Stimulated activated CD8-positive, alpha-beta memory T cell treated with anti-CD3 and anti-CD28 coated beads, Interleukin-12 subunit alpha, Interleukin-12 subunit beta, amount 100 ng/mL, for 1 hour (primary cell): Measurements from ENCODE around the gene DDX31.
A peak's percentile ranks its signal among the peaks of the same experiment; 100 is the strongest.
"Not testable (repeated sequence)": the region's sequence is repeated elsewhere in the genome, so short reads cannot be mapped to it uniquely, and the experiment has no call there.

Experiments
- DNase-seq: peaks from one replicate; pipeline ENCODE4 v3.0.0-alpha.2; 2020; ENCODE audit warnings: low read depth

DDX31 gene

DNA sequence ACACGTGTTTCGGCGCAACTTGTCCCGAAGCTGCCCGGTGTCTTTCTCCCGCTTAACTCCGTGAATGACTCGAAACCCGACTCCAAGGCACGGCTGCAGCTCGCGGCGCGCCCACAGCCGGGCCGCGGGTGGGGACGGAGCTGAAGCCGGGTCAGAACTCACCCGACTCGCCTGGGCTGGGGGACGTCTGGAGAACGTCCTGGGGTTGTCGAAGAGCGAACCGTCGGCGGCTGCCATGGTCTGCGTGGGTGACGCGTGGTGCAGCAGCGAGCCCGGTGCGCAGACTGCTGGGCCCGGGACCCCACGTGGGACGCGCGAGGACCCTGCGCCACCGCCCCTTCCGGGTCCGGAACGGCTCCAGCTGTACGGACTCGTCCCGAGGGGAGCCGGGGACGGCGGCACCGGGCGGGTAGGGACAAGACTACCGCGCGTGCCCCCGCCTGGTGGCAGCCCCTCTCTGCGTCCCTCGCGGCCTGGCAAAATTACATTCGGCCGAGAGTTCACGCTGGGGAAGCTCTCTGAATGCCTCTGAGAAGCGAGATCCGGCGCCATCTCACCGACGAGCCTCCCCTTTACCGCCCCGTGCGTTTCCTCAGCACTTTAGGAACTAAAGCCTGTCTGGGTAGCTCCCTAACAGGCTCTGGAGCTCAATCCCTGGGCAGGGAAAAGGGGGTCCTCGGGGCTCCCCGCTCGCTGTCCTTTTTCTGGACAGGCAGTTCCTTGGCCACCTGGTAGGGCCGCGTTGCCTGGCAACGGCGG, at the start of gene DDX31:
Gene DDX31, minus strand, starts transcription at position 286 of the 759 bp plus-strand sequence. Its CDS starts 49 bp downstream, at position 237.
- DNase-seq: peak; percentile 81

DNA sequence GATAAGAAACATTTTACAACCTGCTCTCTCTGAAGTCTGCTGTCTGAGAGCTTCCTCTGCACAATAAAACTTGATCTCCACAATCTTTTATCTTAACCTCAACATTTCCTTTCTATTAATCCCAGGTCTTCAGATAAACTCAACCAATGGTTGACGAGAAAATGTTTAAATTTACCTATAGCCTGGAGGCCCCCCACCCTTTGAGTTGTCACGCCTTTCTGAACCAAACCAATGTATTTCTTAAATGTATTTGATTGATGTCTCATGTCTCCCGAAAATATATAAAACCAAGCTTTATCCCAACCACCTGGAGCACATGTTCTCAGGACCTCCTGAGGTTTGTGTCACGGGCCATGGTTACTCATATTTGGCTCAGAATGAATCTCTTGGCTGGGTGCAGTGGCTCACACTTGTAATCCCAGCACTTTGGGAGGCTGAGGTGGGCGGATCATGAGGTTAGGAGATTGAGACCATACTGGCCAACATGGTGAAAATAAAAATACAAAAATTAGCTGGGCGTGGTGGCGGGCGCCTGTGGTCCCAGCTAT, 48.7 kb upstream of the DDX31 start:
- DNase-seq: not testable (repeated sequence)

GRCh38 chr9:132717326-132717945, 47.7 kb upstream of the DDX31 start:
- no peak for DNase-seq

DNA sequence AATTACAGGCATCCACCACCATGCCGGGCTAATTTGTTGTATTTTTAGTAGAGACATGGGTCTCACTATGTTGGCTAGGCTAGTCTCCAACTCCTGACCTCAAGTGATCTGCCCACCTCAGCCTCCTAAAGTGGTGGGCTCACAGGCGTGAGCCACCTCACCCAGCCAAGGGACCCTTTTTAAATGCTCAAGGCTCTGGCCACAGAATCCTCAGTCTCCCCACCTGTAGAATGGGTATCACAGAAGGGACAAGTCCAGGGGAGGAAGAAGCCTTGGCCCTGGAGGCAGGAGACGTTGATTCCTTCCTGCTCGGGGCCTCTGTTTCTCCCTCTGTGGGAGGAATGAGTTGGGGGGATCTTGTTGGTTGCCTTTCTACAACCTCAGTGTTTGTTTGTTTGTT, 46.2 kb upstream of the DDX31 start:
- DNase-seq: no peak

GRCh38 chr9:132712753-132713152, 43.0 kb upstream of the DDX31 start:
- no peak for DNase-seq

- DNase-seq: no peak
Observed at GRCh38 chr9:132711846-132712245, 42.1 kb upstream of the DDX31 start.

DNA sequence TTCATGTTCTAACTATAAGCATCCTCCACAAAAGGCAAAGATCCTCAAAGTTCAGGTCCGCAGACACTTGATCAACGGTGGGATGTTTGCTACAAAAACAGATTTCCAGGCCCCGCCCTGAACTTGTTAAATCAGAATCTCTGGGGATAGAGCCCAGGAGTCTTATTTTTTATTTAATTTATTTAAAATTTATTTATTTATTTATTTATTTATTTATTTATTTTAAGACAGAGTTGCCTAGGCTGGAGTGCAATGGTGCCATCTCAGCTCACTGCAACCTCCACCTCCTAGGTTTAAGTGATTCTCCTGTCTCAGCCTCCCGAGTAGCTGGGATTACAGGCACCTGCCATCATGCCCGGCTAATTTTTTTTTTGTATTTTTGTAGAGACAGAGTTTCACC, 41.4 kb upstream of the DDX31 start:
- DNase-seq: not testable (repeated sequence)

DNA sequence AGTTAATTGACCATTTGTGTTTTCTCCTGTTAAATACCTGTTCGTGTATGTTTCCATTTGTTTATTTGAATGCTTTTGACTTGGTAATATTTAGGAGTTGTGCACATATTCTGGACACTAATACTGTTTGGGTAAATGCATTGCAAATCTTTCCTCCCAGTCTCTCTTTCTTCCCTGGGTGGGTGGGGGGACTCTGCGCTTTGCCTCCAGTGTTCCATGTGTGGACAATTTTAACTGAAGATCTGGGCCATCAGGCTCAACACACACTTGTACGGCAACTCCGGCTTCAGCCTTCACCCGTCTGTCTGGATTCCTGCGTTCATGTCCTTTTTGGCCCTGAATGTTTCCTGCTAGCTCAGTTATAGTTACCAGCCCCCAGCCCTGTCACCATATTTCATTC, 40.5 kb upstream of the DDX31 start:
- no peak for DNase-seq

- no peak for DNase-seq
Observed at GRCh38 chr9:132708769-132709430, 39.1 kb upstream of the DDX31 start.

DNA sequence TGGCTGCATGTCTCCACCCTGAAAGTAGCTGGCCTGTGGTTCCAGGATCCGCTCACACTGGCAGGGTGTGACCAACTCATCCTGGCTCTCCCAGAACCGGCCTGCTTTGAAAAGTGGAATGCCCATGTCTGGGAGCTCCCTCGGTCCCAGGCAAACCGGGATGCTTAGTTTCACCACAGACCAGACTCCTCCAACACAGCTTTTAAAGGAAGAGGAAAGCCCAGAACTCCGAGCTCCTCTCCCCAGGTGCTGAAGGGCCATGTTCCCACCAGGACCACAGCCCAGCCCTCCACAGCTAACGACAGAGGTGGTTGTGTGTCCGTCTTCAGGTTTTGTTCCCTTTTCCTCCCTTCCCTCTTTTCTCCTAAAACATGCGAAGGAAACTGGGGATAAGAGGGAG, 38.5 kb upstream of the DDX31 start:
- no peak for DNase-seq

DNA sequence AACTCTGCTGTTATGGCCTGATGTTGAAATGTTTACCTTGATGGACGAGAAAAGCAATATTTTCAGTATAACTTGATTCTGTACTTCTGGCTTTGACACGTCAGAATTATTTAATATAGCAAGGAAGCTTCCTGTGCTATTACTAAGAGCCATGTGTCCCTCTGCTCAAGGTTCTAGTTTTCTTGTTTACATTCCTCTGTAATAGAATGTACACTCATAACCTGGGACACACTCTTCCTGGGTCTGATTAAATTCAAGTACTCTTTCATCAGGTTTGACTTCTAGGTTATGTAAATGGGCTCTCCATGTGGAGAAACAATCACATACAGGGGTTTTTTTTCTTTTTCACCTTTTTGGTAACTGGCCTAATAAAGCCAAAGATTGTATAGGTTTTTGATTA, 33.6 kb upstream of the DDX31 start:
- no peak for DNase-seq

GRCh38 chr9:132702254-132702653, 32.5 kb upstream of the DDX31 start:
- no peak for DNase-seq

- no peak for DNase-seq
Observed at GRCh38 chr9:132699956-132700355, 30.2 kb upstream of the DDX31 start.

- DNase-seq: no peak
Observed at GRCh38 chr9:132698989-132699388, 29.2 kb upstream of the DDX31 start.

GRCh38 chr9:132697230-132697629, 27.4 kb upstream of the DDX31 start:
- DNase-seq: no peak

- DNase-seq: peak; percentile 2
Observed at GRCh38 chr9:132694144-132694543, 24.4 kb upstream of the DDX31 start.

- DNase-seq: no peak
Observed at GRCh38 chr9:132690696-132691095, 20.9 kb upstream of the DDX31 start.

- DNase-seq: no peak
Observed at GRCh38 chr9:132683873-132684272, 14.1 kb upstream of the DDX31 start.

DNA sequence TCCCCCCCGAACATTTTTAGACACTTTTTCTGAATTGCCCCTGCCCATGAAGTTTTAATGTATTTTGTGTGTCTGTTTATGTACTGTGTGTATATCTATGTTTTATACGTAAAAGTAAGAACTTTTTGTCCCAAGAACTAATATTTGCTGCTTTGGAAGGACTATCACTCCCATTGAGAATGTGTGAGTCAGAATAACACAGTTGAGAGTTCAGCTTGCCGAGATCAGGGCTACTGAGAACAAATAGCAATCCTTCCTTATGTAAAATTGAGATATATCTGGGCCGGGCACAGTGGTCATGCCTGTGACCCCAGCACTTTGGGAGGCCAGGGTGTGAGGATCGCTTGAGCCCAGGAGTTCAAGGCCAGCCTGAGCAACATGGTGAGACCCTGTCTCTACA, 11.8 kb upstream of the DDX31 start:
- no peak for DNase-seq

GRCh38 chr9:132679946-132680625, 10.3 kb upstream of the DDX31 start:
- DNase-seq: no peak

DNA sequence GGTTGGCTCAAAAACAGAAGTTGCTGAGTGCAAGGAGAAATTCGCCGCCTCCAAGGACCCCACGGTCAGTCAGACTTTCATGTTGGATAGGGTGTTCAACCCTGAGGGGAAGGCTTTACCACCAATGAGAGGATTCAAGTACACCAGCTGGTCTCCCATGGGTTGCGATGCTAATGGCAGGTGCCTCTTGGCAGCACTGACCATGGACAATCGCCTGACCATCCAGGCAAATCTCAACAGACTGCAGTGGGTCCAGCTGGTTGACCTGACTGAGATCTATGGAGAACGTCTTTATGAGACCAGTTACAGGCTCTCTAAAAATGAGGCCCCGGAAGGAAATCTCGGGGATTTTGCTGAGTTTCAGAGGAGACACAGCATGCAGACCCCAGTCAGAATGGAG, 8.2 kb upstream of the DDX31 start:
- DNase-seq: no peak

GRCh38 chr9:132674485-132674884, 4.7 kb upstream of the DDX31 start:
- DNase-seq: no peak
